Subcutaneous abdominal adipose tissue (tissue), 5 donors: Measurements from ENCODE around the gene TP53I3.
"Not testable (repeated sequence)": the region's sequence is repeated elsewhere in the genome, so short reads cannot be mapped to it uniquely, and the experiment has no call there.

Experiments used
- H3K27ac ChIP-seq: one replicate; pipeline ENCODE4 v1.7.0; 2013; ENCODE audit warnings: low read depth, mild to moderate bottlenecking, inconsistent platforms, low read length, moderate library complexity
- H3K27me3 ChIP-seq, 5 donors: one replicate each; pipeline ENCODE4 v1.7.0; 2013; ENCODE audit warnings: low read length in 5 of 5, inconsistent platforms in 1 of 5; ENCODE audit not compliant: control insufficient read depth in 5 of 5, insufficient read depth in 4 of 5
- H3K36me3 ChIP-seq, 5 donors: one replicate each; pipeline ENCODE4 v1.7.0; 2013; ENCODE audit warnings: low read length in 5 of 5; ENCODE audit not compliant: control insufficient read depth in 5 of 5, insufficient read depth in 5 of 5
- H3K4me1 ChIP-seq, 5 donors: one replicate each; pipeline ENCODE4 v1.7.0; 2013; ENCODE audit warnings: low read length in 5 of 5, mild to moderate bottlenecking in 3 of 5, moderate library complexity in 1 of 5; ENCODE audit not compliant: control insufficient read depth in 5 of 5, insufficient read depth in 5 of 5
- H3K4me3 ChIP-seq, 5 donors: one replicate each; pipeline ENCODE4 v1.7.0; 2013; ENCODE audit warnings: low read length in 5 of 5, low read depth in 1 of 5
- H3K9ac ChIP-seq, 5 donors: one replicate each; pipeline ENCODE4 v1.7.0; 2013; ENCODE audit warnings: low read length in 5 of 5, mild to moderate bottlenecking in 4 of 5, moderate library complexity in 3 of 5
- H3K9me3 ChIP-seq, 5 donors: one replicate each; pipeline ENCODE4 v1.7.0; 2013; ENCODE audit warnings: low read length in 5 of 5; ENCODE audit not compliant: control insufficient read depth in 5 of 5
- donor health status: healthy.
- donor health status: healthy.
- donor health status: healthy.
- donor health status: healthy.
- donor health status: healthy.

TP53I3 gene

DNA sequence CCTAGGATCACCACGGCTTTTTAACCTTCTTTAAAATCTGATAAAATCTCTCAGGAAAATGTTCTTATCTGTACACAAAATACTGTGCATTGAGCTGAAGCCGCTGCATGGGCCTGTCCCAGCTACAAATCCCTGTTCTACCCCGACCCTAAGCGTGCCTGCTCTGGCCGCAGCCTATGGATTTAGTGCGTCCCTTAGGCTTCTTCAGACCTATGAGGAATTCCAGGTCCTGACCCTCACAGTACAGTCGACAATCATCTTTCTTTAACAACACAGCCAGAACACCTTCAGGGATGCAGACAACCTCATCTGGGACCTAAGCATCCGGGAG is 37.0 kb downstream of the TP53I3 start:
- no peaks in the 10 kb centered on the region for H3K27me3 ChIP-seq
- H3K9ac ChIP-seq = no peak overlapping the region
- H3K36me3 ChIP-seq = no peaks in the 10 kb centered on the region
- peaks cover 0 to 35% (median 31%) of the 10 kb centered on the region in 5 donors for H3K4me1 ChIP-seq
- peak overlapping the region; percentile 24 to 92 (median 84) for H3K4me3 ChIP-seq
- H3K27ac ChIP-seq = peak overlapping the region; percentile 82
- H3K9me3 ChIP-seq = no peaks in the 10 kb centered on the region

DNA sequence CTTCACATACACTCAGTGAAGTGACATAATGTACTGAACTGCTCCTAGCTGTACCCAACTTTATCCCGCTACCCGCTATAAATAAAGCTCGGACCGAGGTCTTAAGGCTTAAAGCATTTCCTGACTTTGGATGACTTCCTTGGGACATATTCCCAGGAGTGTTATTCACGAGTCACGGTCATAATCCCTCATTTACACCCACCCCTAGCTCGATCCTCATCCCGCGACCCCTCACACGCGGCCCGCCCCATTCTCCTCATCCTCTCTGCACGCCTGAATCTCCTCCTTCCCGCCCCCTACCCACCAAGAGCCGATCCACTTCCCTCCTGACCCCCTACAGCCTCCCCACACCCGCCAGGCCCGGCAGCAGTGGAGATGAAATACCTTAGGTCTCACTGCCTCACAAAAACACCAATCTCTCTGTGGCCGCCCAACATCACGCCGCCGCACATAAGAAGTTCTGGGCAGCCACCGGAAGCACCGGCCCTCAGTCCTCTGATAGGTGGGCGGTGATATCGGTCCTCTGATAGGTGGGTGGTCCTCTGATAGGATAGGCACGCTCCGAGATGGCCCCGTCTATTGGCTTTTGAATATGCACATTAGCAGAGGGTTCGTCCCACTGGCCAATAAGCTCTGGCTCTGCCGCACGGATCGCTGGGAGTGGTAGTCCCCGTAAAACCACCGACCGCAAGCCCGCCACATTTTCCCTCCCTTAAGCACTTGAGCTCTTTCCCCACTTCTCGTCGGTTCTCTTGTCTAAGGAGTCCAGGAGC is 37.5 kb downstream of the TP53I3 start, which contains the start of gene WDCP:
TSS of gene WDCP (minus strand) at position 462 of the 773 bp plus-strand sequence. CDS start 7,897 bp downstream, outside the sequence.
- Histone ChIP-seq H3K36me3 (no peaks in the 10 kb centered on the region), H3K4me1 (peaks cover 0 to 35% (median 31%) of the 10 kb centered on the region in 5 donors), H3K27ac (peak within 1 kb of the TSS; percentile 82), H3K4me3 (peak within 1 kb of the TSS; percentile 78 to 92 (median 87)), H3K9ac (peak within 1 kb of the TSS; percentile 77 to 85 (median 78)), H3K9me3 (no peaks in the 10 kb centered on the region), H3K27me3 (no peaks in the 10 kb centered on the region)

DNA sequence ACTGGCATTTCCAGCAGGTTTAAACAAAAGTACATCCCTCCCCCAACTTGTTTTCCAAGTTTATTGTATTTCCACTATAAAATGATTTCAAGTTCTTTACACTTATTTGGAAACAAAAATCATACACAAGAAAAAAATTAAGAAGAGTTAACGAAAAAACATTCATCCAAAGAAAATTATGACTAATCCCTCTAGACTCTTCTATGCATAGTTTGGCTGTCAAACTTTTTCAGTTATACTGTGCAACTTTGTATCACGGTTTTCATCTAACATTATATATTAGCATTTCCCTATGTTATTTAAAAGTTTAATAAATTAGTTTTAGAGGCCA is 38.1 kb downstream of the TP53I3 start:
- Histone ChIP-seq H3K27ac (peak overlapping the region; percentile 82), H3K36me3 (no peaks in the 10 kb centered on the region), H3K27me3 (no peaks in the 10 kb centered on the region), H3K4me3 (peak overlapping the region; percentile 78 to 92 (median 87)), H3K4me1 (peaks cover 0 to 35% (median 31%) of the 10 kb centered on the region in 5 donors), H3K9me3 (no peaks in the 10 kb centered on the region), H3K9ac (peak overlapping the region; percentile 77 to 85 (median 78))

DNA sequence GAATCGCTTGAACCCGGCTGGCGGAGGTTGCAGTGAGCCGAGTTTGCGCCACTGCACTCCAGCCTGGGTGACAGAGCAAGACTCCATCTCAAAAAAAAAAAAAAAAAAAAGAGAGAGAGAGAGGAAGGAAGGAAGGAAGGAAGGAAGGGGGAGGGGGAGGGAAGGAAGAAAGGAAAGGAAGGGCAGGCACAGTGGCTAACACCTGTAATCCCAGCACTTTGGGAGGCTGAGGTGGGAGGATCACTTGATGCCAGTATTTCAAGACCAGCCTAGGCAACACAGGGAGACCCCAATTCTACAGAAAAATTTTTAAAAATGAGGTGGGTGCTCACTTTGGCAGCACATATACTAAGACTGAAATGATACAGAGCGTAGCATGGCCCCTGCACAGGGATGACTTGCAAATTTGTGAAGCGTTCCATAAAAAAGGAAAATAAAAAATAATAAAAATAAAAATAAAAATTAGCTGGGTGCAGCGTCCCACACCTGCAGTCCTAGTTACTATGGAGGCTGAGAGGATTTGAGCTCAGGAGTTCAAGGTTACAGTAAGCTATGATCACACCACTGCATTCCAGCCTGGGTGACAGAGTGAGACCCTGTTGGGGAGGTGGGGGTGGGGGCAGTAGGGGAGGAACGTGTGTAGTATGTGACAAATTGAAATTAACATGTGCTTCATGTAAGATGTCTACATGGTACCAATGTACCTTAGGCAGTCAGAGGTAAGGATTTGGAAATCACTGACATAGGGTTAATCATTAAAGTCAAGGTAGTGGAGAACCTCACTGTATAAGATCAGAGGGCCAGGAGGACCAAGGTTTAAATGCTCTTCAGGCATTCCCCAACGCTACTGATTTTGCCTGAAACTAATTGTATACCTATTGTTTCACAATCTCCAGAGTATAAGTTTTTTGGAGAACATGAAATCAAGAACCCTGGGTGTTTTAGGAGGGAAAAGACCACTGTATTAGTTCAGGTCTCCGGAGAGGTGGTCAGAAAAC is 38.8 kb downstream of the TP53I3 start:
- no peak overlapping the region for H3K27ac ChIP-seq
- peak overlapping the region in 2 of 5 donors; percentile 78 to 84 for H3K4me3 ChIP-seq

DNA sequence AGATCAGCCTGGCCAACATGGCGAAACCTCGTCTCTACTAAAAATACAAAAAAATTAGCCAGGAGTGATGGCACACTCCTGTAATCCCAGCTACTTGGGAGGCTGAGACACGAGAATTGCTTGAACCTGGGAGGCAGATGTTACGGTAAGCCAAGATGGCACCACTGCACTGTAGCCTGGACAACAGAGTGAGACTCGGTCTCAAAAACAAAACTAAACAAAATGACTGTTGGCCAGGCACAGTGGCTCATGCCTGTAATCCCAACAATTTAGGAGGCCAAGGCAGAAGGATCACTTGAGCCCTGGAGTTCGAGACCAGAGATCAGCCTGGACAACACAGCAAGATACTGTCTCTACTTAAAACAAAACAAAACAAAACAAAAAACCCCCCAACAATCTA is 41.5 kb downstream of the TP53I3 start:
- not testable (repeated sequence) for H3K27ac ChIP-seq, H3K4me3 ChIP-seq, H3K27me3 ChIP-seq, H3K9me3 ChIP-seq, H3K9ac ChIP-seq
- peaks cover 0 to 15% (median 14%) of the 10 kb centered on the region in 5 donors for H3K4me1 ChIP-seq
- H3K36me3 ChIP-seq = peaks cover 5 to 13% (median 12%) of the 10 kb centered on the region in 5 donors

More for the DNA sequence above, 38.8 kb downstream of the TP53I3 start:
- H3K9me3 ChIP-seq = no peaks in the 10 kb centered on the region
- no peaks in the 10 kb centered on the region for H3K36me3 ChIP-seq
- H3K9ac ChIP-seq = no peak overlapping the region
- peaks cover 0 to 35% (median 31%) of the 10 kb centered on the region in 5 donors for H3K4me1 ChIP-seq
- no peaks in the 10 kb centered on the region for H3K27me3 ChIP-seq

DNA sequence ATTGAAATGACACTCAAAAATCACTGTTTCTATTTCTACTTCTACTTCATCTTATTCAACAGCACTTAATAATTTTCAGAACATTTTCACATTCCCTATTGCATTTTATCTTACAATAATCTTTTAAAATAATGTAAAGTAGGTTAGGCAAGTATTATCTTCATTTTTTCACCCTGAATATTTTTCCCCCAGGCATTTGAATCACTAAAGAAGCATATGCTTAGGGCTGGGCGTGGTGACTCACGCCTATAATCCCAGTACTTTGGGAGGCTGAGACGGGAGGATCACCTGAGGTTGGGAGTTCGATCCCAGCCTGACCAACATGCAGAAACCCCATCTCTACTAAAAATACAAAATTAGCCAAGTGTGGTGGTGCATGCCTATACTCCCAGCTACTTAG is 44.1 kb downstream of the TP53I3 start:
- Histone ChIP-seq H3K4me3 (no peak overlapping the region), H3K27ac (no peak overlapping the region), H3K36me3 (peaks cover 12 to 33% (median 27%) of the 10 kb centered on the region in 5 donors), H3K4me1 (no peaks in the 10 kb centered on the region), H3K9ac (no peak overlapping the region), H3K27me3 (no peaks in the 10 kb centered on the region), H3K9me3 (no peaks in the 10 kb centered on the region)

DNA sequence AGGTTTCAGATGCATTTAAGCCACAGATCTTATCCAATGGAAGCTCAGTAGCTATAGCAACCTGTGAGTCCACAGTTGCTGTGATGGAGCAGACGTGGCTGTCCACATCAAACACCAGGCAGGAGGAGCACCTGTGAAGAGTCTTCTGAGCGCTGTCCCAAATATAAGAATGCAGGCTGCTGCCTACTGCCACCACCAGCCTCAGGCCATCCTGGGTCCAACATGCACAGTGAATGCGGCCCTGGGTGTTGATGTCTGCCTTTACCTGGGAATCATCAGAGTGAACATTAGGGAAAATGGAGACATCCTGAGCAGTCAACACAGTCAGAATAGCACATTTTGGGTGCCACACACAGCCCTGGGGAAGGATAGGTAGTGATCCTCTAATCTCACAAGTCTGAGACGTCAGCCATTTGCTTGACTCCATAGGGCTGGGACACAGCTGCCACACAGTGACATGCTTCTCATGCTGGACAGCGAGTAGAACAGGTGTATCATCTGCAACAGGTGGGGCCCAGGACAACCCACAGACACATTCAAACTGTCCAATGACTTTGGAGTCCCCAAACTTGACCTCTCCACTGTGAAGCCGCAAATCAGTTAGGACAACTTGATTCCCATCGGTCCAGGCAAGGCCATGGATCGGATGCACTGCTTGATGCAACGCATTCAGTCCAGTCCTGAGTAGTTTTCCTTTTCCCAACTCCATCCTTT is 45.7 kb downstream of the TP53I3 start:
- Histone ChIP-seq H3K9me3 (no peaks in the 10 kb centered on the region), H3K27me3 (no peaks in the 10 kb centered on the region), H3K36me3 (peaks cover 12 to 33% (median 27%) of the 10 kb centered on the region in 5 donors), H3K9ac (no peak overlapping the region), H3K4me3 (no peak overlapping the region), H3K27ac (no peak overlapping the region), H3K4me1 (no peaks in the 10 kb centered on the region)
